GM12801 (cell line): ENCODE measurements around the gene SPRTN.

Experiments
- CTCF ChIP-seq: IDR thresholded peaks from one replicate; pipeline ENCODE4 v1.5.1; 2011; ENCODE audit warnings: control low read depth; ENCODE audit not compliant: insufficient read length; ENCODE audit errors: extremely low read depth

The SPRTN gene

GRCh38 chr1:231353086-231353485 lies 15.0 kb downstream of the SPRTN start:
- TF ChIP-seq CTCF, result no peak

- no peak for TF ChIP-seq CTCF
These were observed 16.4 kb downstream of the SPRTN start for GRCh38 chr1:231354330-231355020.

GRCh38 chr1:231355171-231355570 lies 17.1 kb downstream of the SPRTN start:
- TF ChIP-seq CTCF, result no peak

GRCh38 chr1:231357187-231357772 lies 19.2 kb downstream of the SPRTN start:
- no peak for TF ChIP-seq CTCF

GRCh38 chr1:231357831-231358354 lies 19.8 kb downstream of the SPRTN start:
- no peak for TF ChIP-seq CTCF

GRCh38 chr1:231359113-231359512 lies 21.0 kb downstream of the SPRTN start:
- TF ChIP-seq CTCF, result no peak

GRCh38 chr1:231362325-231362724 lies 24.2 kb downstream of the SPRTN start:
- TF ChIP-seq CTCF, result no peak
